Measurements from ENCODE around the gene HBP1. TPM values are rescaled to one million over a fixed set of nuclear protein-coding genes. Genes with fewer than 3 reads are reported as not detected.

HBP1 gene
- total and polyA plus RNA-seq, 11 donors: 21.4 to 98.4 (median 58.1) TPM

GRCh38 chr7:107181172-107181571, 12.4 kb downstream of the HBP1 start:
- ATAC-seq (peak in 1 of 4 donors; percentile 8), DNase-seq (no peak)
- H3K27ac ChIP-seq: no peak overlapping the region
- intact Hi-C loops (cut with DNase I): loop anchor here in 2 of 10 donors (10.0 kb wide), 2 partner anchors 404 to 424 kb away; partner anchors contain the start of gene BCAP29 (in 1 of the 2)
- WGBS, 4 donors: 85 to 88% (median 88%) methylated on average over 5 of the region's 5 CpGs
- H3K4me3 ChIP-seq: no peak overlapping the region
- TF ChIP-seq POLR2A (IDR thresholded peaks at IDR 0.05) (no peak), CTCF (IDR thresholded peaks at IDR 0.05) (no peak)
- no peaks in the 10 kb centered on the region for H3K27me3 ChIP-seq
- H3K9me3 ChIP-seq: no peaks in the 10 kb centered on the region
- H3K36me3 ChIP-seq: peaks cover 0 to 72% (median 65%) of the 10 kb centered on the region in 9 donors
- peaks cover 0 to 62% (median 32%) of the 10 kb centered on the region in 12 donors for H3K4me1 ChIP-seq

- TF ChIP-seq CTCF (IDR thresholded peaks at IDR 0.05) (no peak), POLR2A (IDR thresholded peaks at IDR 0.05) (no peak)
- Histone ChIP-seq H3K36me3 (peaks cover 0 to 100% (median 100%) of the 10 kb centered on the region in 9 donors), H3K4me1 (peaks cover 0 to 29% (median 5%) of the 10 kb centered on the region in 12 donors), H3K9me3 (no peaks in the 10 kb centered on the region), H3K27ac (no peak overlapping the region), H3K4me3 (no peak overlapping the region), H3K27me3 (no peaks in the 10 kb centered on the region)
- 83 to 95% (median 89%) methylated on average over 4 of the region's 4 CpGs for WGBS, 4 donors
- ATAC-seq (no peak), DNase-seq (no peak)
- intact Hi-C loops (cut with DNase I): loop anchor here in 2 of 10 donors (10.0 kb wide), 2 partner anchors 399 to 419 kb away; partner anchors contain the start of gene BCAP29 (in 1 of the 2)
Observed at GRCh38 chr7:107185716-107186115, 16.9 kb downstream of the HBP1 start.

GRCh38 chr7:107186240-107186639, 17.4 kb downstream of the HBP1 start:
- intact Hi-C loops (cut with DNase I): loop anchor here in 2 of 10 donors (10.0 kb wide), 2 partner anchors 399 to 419 kb away; partner anchors contain the start of gene BCAP29 (in 1 of the 2)
- Histone ChIP-seq H3K36me3 (peaks cover 0 to 100% (median 100%) of the 10 kb centered on the region in 9 donors), H3K9me3 (no peaks in the 10 kb centered on the region), H3K4me3 (no peak overlapping the region), H3K27me3 (no peaks in the 10 kb centered on the region), H3K27ac (no peak overlapping the region), H3K4me1 (peaks cover 0 to 24% (median 4%) of the 10 kb centered on the region in 12 donors)
- ATAC-seq: no peak
- TF ChIP-seq CTCF (IDR thresholded peaks at IDR 0.05) (no peak), POLR2A (IDR thresholded peaks at IDR 0.05) (no peak)
- DNase-seq: no peak
- WGBS, 4 donors: 94 to 96% (median 95%) methylated on average over 4 of the region's 4 CpGs

- peaks cover 0 to 11% (median 0%) of the 10 kb centered on the region in 12 donors for H3K4me1 ChIP-seq
- ATAC-seq (no peak), DNase-seq (no peak)
- no peak overlapping the region for H3K4me3 ChIP-seq
- 67 to 75% (median 70%) methylated on average over 2 of the region's 2 CpGs for WGBS, 4 donors
- intact Hi-C loops (cut with DNase I): loop anchor here in 2 of 10 donors (10.0 kb wide), 2 partner anchors 397 to 417 kb away; partner anchors contain the start of gene BCAP29 (in 1 of the 2)
- no peak overlapping the region for H3K27ac ChIP-seq
- no peaks in the 10 kb centered on the region for H3K27me3 ChIP-seq
- H3K36me3 ChIP-seq: peaks cover 0 to 100% (median 100%) of the 10 kb centered on the region in 9 donors
- H3K9me3 ChIP-seq: no peaks in the 10 kb centered on the region
- no peak for TF ChIP-seq CTCF (IDR thresholded peaks at IDR 0.05)
- no peak for TF ChIP-seq POLR2A (IDR thresholded peaks at IDR 0.05)
Observed at GRCh38 chr7:107187774-107188173, 19.0 kb downstream of the HBP1 start.

Measured in heart left ventricle (tissue), 16 donors.